GM20000 (cell line): Measurements from ENCODE around the gene PRND.

ENCODE experiments used
- DNase-seq: peaks from one replicate; pipeline ENCODE4 v3.0.0; 2012; ENCODE audit warnings: low spot score
- CTCF ChIP-seq: IDR thresholded peaks from 2 replicates; pipeline ENCODE4 v1.5.1; 2012; ENCODE audit warnings: mild to moderate bottlenecking, control low read depth; ENCODE audit errors: extremely low read depth, missing control alignments

The PRND gene

GRCh38 chr20:4694076-4694475 is 27.6 kb upstream of the PRND start:
- DNase-seq, result no peak
- no peak for TF ChIP-seq CTCF

- no peak for TF ChIP-seq CTCF
- DNase-seq, result no peak
Observed at GRCh38 chr20:4697189-4697830, 24.4 kb upstream of the PRND start.

- no peak for TF ChIP-seq CTCF
- no peak for DNase-seq
Observed at GRCh38 chr20:4697831-4698221, 23.9 kb upstream of the PRND start.

- TF ChIP-seq CTCF, result no peak
- DNase-seq, result no peak
Observed at GRCh38 chr20:4699216-4699615, 22.5 kb upstream of the PRND start.

GRCh38 chr20:4699957-4700356 is 21.8 kb upstream of the PRND start:
- TF ChIP-seq CTCF, result no peak

GRCh38 chr20:4702562-4703280 is 19.0 kb upstream of the PRND start:
- DNase-seq, result no peak

More at GRCh38 chr20:4699957-4700356, 21.8 kb upstream of the PRND start:
- no peak for DNase-seq

More at GRCh38 chr20:4702562-4703280, 19.0 kb upstream of the PRND start:
- no peak for TF ChIP-seq CTCF
